GM03348 (cell line): ENCODE measurements around the gene CHGA.

Source experiments
- DNase-seq: peaks from one replicate; pipeline ENCODE4 v3.0.0; 2012; ENCODE audit warnings: low spot score

The CHGA gene

GRCh38 chr14:92945544-92945943, 22.6 kb downstream of the CHGA start:
- DNase-seq, result no peak

- no peak for DNase-seq
Observed at GRCh38 chr14:92945959-92946846, 23.3 kb downstream of the CHGA start.

GRCh38 chr14:92946847-92947545, 24.0 kb downstream of the CHGA start:
- DNase-seq, result no peak

GRCh38 chr14:92948647-92949046, 25.7 kb downstream of the CHGA start:
- no peak for DNase-seq

GRCh38 chr14:92949496-92950192, 26.7 kb downstream of the CHGA start:
- no peak for DNase-seq

- DNase-seq, result no peak
Observed at GRCh38 chr14:92950193-92950540, 27.2 kb downstream of the CHGA start.

- DNase-seq, result no peak
Observed at GRCh38 chr14:92950773-92951172, 27.8 kb downstream of the CHGA start.

GRCh38 chr14:92951261-92951660, 28.3 kb downstream of the CHGA start:
- no peak for DNase-seq

- DNase-seq, result peak; percentile 95
Observed at GRCh38 chr14:92951912-92952471, 29.0 kb downstream of the CHGA start.

GRCh38 chr14:92952481-92953298, 29.7 kb downstream of the CHGA start:
- DNase-seq, result no peak

- no peak for DNase-seq
Observed at GRCh38 chr14:92953526-92953925, 30.6 kb downstream of the CHGA start.

GRCh38 chr14:92954933-92955332, 32.0 kb downstream of the CHGA start:
- no peak for DNase-seq

- DNase-seq, result no peak
Observed at GRCh38 chr14:92955381-92955780, 32.4 kb downstream of the CHGA start.

GRCh38 chr14:92956961-92957360, 34.0 kb downstream of the CHGA start:
- DNase-seq, result no peak

GRCh38 chr14:92958373-92959188, 35.6 kb downstream of the CHGA start:
- DNase-seq, result no peak

GRCh38 chr14:92959189-92959531, 36.2 kb downstream of the CHGA start:
- DNase-seq, result no peak

- DNase-seq, result no peak
Observed at GRCh38 chr14:92959761-92960680, 37.1 kb downstream of the CHGA start.

GRCh38 chr14:92960706-92961566, 38.0 kb downstream of the CHGA start:
- DNase-seq, result peak; percentile 71

- no peak for DNase-seq
Observed at GRCh38 chr14:92961567-92961855, 38.6 kb downstream of the CHGA start.
